ENCODE data around the gene CASTOR1.

CASTOR1 gene

GRCh38 chr22:30320021-30320556, 30.8 kb upstream of the CASTOR1 start:
- no peak for DNase-seq (ENCODE audit: low read depth in 2 of 2)

GRCh38 chr22:30318799-30319419, 29.6 kb upstream of the CASTOR1 start:
- no peak for DNase-seq (ENCODE audit: low read depth in 2 of 2)

- no peak for DNase-seq (ENCODE audit: low read depth in 2 of 2)
Observed at GRCh38 chr22:30317778-30318177, 28.5 kb upstream of the CASTOR1 start.

GRCh38 chr22:30315962-30316576, 26.8 kb upstream of the CASTOR1 start:
- DNase-seq (ENCODE audit: low read depth in 2 of 2): no peak

- DNase-seq (ENCODE audit: low read depth in 2 of 2): peak in 1 of 2 donors; percentile 31
Observed at GRCh38 chr22:30314915-30315314, 25.6 kb upstream of the CASTOR1 start.

- DNase-seq (ENCODE audit: low read depth in 2 of 2): no peak
Observed at GRCh38 chr22:30313527-30314363, 24.4 kb upstream of the CASTOR1 start.

- DNase-seq (ENCODE audit: low read depth in 2 of 2): no peak
Observed at GRCh38 chr22:30312053-30312452, 22.7 kb upstream of the CASTOR1 start.

- no peak for DNase-seq (ENCODE audit: low read depth in 2 of 2)
Observed at GRCh38 chr22:30310881-30311771, 21.8 kb upstream of the CASTOR1 start.

- no peak for DNase-seq (ENCODE audit: low read depth in 2 of 2)
Observed at GRCh38 chr22:30309951-30310741, 20.8 kb upstream of the CASTOR1 start.

- DNase-seq (ENCODE audit: low read depth in 2 of 2): no peak
Observed at GRCh38 chr22:30308518-30309230, 19.4 kb upstream of the CASTOR1 start.

GRCh38 chr22:30308093-30308492, 18.8 kb upstream of the CASTOR1 start:
- DNase-seq (ENCODE audit: low read depth in 2 of 2): no peak

- DNase-seq (ENCODE audit: low read depth in 2 of 2): no peak
Observed at GRCh38 chr22:30307041-30307574, 17.8 kb upstream of the CASTOR1 start.

- no peak for DNase-seq (ENCODE audit: low read depth in 2 of 2)
Observed at GRCh38 chr22:30306627-30307011, 17.3 kb upstream of the CASTOR1 start.

GRCh38 chr22:30305906-30306626, 16.8 kb upstream of the CASTOR1 start:
- no peak for DNase-seq (ENCODE audit: low read depth in 2 of 2)

- DNase-seq (ENCODE audit: low read depth in 2 of 2): no peak
Observed at GRCh38 chr22:30305519-30305905, 16.2 kb upstream of the CASTOR1 start.

- DNase-seq (ENCODE audit: low read depth in 2 of 2): no peak
Observed at GRCh38 chr22:30304495-30305244, 15.4 kb upstream of the CASTOR1 start.

- DNase-seq (ENCODE audit: low read depth in 2 of 2): no peak
Observed at GRCh38 chr22:30302810-30303138, 13.5 kb upstream of the CASTOR1 start.

- no peak for DNase-seq (ENCODE audit: low read depth in 2 of 2)
Observed at GRCh38 chr22:30301995-30302809, 12.9 kb upstream of the CASTOR1 start.

Data from stimulated activated CD8-positive, alpha-beta memory T cell treated with anti-CD3 and anti-CD28 coated beads, Interleukin-15, amount 100 ng/mL, for 4 hours (primary cell).